ENCODE measurements around the gene SUFU. TPM values are rescaled to one million over a fixed set of nuclear protein-coding genes. Genes with fewer than 3 reads are reported as not detected.
"Not testable (repeated sequence)": the region's sequence is repeated elsewhere in the genome, so short reads cannot be mapped to it uniquely, and the experiment has no call there.

SUFU gene
- total and polyA plus RNA-seq, 4 donors, result 1.8 to 3.8 (median 2.9) TPM

DNA sequence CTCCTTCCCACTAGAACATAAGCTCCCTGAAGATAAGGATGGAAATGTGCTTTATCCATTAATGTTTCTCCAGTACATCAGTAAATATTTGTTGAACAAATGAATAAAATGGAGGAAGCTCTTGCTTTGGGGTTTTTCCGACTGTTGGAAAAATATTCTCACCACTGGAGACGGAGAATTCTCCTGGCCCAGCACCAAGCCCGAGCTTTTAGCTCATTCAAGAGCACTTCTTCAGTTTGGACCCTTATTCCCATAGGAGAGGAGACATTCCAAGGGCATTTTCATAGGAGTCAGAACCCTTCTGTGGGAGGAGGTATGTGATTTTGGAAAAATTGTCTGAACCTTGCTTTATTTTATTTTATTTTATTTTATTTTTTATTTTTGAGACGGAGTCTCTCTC is 21.0 kb downstream of the SUFU start:
- Histone ChIP-seq H3K27ac (ENCODE audit: low read depth in 1 of 2, low read length in 2 of 2) (no peak overlapping the region), H3K9ac (ENCODE audit: low read depth in 1 of 2, low read length in 2 of 2) (no peak overlapping the region), H3K9me3 (ENCODE audit: control insufficient read depth in 4 of 4, low read length in 3 of 4) (no peaks in the 10 kb centered on the region), H3K36me3 (ENCODE audit: control insufficient read depth in 4 of 4, insufficient read depth in 3 of 4, low read depth in 1 of 4, low read length in 3 of 4) (peaks cover 2 to 5% (median 2%) of the 10 kb centered on the region in 4 donors), H3K4me1 (ENCODE audit: control insufficient read depth in 4 of 4, insufficient read depth in 4 of 4, low read length in 3 of 4) (no peaks in the 10 kb centered on the region), H3K4me3 (ENCODE audit: low read depth in 1 of 3, low read length in 3 of 3) (no peak overlapping the region), H3K27me3 (ENCODE audit: control insufficient read depth in 4 of 4, insufficient read depth in 4 of 4, low read length in 3 of 4) (no peaks in the 10 kb centered on the region)
- DNase-seq (ENCODE audit: low spot score), result no peak
- TF ChIP-seq YY1 (IDR thresholded peaks at IDR 0.05) (no peak), NR2F2 (IDR thresholded peaks at IDR 0.05) (no peak), JUND (IDR thresholded peaks at IDR 0.05) (no peak), RAD21 (IDR thresholded peaks at IDR 0.05) (no peak), RXRA (IDR thresholded peaks at IDR 0.05) (no peak), REST (IDR thresholded peaks at IDR 0.05) (no peak), HNF4A (conservative IDR thresholded peaks at IDR 0.05) (no peak), HNF4G (IDR thresholded peaks at IDR 0.05) (no peak)
- TF ChIP-seq, protein P1, sequence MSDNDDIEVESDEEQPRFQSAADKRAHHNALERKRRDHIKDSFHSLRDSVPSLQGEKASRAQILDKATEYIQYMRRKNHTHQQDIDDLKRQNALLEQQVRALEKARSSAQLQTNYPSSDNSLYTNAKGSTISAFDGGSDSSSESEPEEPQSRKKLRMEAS (IDR thresholded peaks at IDR 0.05), result no peak
- TF ChIP-seq, protein P2, sequence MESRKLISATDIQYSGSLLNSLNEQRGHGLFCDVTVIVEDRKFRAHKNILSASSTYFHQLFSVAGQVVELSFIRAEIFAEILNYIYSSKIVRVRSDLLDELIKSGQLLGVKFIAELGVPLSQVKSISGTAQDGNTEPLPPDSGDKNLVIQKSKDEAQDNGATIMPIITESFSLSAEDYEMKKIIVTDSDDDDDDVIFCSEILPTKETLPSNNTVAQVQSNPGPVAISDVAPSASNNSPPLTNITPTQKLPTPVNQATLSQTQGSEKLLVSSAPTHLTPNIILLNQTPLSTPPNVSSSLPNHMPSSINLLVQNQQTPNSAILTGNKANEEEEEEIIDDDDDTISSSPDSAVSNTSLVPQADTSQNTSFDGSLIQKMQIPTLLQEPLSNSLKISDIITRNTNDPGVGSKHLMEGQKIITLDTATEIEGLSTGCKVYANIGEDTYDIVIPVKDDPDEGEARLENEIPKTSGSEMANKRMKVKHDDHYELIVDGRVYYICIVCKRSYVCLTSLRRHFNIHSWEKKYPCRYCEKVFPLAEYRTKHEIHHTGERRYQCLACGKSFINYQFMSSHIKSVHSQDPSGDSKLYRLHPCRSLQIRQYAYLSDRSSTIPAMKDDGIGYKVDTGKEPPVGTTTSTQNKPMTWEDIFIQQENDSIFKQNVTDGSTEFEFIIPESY (IDR thresholded peaks at IDR 0.05), result no peak
- WGBS, result 92% methylated on average over 4 of the region's 4 CpGs

DNA sequence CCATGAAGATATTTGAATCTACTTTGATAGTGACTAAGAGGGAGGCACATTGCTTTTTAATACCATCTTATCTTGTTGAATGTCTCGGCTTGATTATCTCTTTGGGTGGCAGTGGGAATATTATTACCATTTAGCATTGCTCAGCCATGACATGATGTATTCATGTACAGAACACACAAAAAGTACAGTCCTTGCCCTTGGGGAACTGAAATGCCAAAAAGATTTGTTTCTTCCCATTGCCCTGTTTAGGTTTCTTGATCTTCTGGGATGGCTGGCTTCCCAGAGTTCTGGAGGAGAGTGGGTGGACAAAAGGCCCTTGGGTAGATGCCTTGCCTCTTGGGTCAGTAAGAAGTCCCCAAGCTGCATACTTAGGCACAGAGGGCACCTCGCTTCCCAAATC is 23.8 kb downstream of the SUFU start:
- Histone ChIP-seq H3K9ac (ENCODE audit: low read depth in 1 of 2, low read length in 2 of 2) (no peak overlapping the region), H3K36me3 (ENCODE audit: control insufficient read depth in 4 of 4, insufficient read depth in 3 of 4, low read depth in 1 of 4, low read length in 3 of 4) (peaks cover 2 to 5% (median 2%) of the 10 kb centered on the region in 4 donors), H3K4me3 (ENCODE audit: low read depth in 1 of 3, low read length in 3 of 3) (no peak overlapping the region), H3K4me1 (ENCODE audit: control insufficient read depth in 4 of 4, insufficient read depth in 4 of 4, low read length in 3 of 4) (no peaks in the 10 kb centered on the region), H3K9me3 (ENCODE audit: control insufficient read depth in 4 of 4, low read length in 3 of 4) (no peaks in the 10 kb centered on the region), H3K27me3 (ENCODE audit: control insufficient read depth in 4 of 4, insufficient read depth in 4 of 4, low read length in 3 of 4) (no peaks in the 10 kb centered on the region), H3K27ac (ENCODE audit: low read depth in 1 of 2, low read length in 2 of 2) (no peak overlapping the region)
- DNase-seq (ENCODE audit: low spot score), result no peak
- TF ChIP-seq SP1 (IDR thresholded peaks at IDR 0.05) (no peak), HNF4A (conservative IDR thresholded peaks at IDR 0.05) (no peak)
- 93% methylated on average over 2 of the region's 2 CpGs for WGBS

DNA sequence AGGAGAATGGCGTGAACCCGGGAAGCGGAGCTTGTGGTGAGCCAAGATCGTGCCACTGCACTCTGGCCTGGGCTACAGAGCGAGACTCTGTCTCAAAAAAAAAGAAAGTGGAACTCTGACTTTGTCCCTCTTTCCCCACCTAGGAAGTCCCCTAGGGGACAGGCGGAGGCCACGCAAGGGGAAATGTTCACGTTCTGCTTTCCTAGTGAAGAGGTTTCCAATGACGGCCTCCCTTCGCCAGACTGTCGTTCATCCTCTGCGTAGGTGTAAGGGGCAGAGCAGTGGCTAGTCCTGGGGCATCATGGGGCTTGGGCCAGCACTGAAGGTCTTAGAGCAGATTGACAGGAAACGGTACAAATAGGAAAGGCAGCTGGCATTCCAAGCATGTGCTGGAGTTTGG is 30.6 kb downstream of the SUFU start:
- Histone ChIP-seq H3K9ac (ENCODE audit: low read depth in 1 of 2, low read length in 2 of 2) (no peak overlapping the region), H3K27me3 (ENCODE audit: control insufficient read depth in 4 of 4, insufficient read depth in 4 of 4, low read length in 3 of 4) (no peaks in the 10 kb centered on the region), H3K27ac (ENCODE audit: low read depth in 1 of 2, low read length in 2 of 2) (no peak overlapping the region), H3K4me3 (ENCODE audit: low read depth in 1 of 3, low read length in 3 of 3) (no peak overlapping the region), H3K4me1 (ENCODE audit: control insufficient read depth in 4 of 4, insufficient read depth in 4 of 4, low read length in 3 of 4) (peaks cover 0 to 4% (median 1%) of the 10 kb centered on the region in 4 donors), H3K36me3 (ENCODE audit: control insufficient read depth in 4 of 4, insufficient read depth in 3 of 4, low read depth in 1 of 4, low read length in 3 of 4) (no peaks in the 10 kb centered on the region), H3K9me3 (ENCODE audit: control insufficient read depth in 4 of 4, low read length in 3 of 4) (no peaks in the 10 kb centered on the region)
- WGBS, result 89% methylated on average over 13 of the region's 13 CpGs
- TF ChIP-seq HNF4A (conservative IDR thresholded peaks at IDR 0.05), result no peak
- TF ChIP-seq TAF1 (conservative IDR thresholded peaks at IDR 0.05), result no peak
- no peak for TF ChIP-seq YY1 (IDR thresholded peaks at IDR 0.05)
- TF ChIP-seq REST (IDR thresholded peaks at IDR 0.05), result no peak
- no peak for TF ChIP-seq FOXA1 (IDR thresholded peaks at IDR 0.05)
- DNase-seq (ENCODE audit: low spot score), result no peak

- 97% methylated on average over 9 of the region's 9 CpGs for WGBS
- not testable (repeated sequence) for H3K27me3 ChIP-seq (ENCODE audit: control insufficient read depth in 4 of 4, insufficient read depth in 4 of 4, low read length in 3 of 4); H3K9ac ChIP-seq (ENCODE audit: low read depth in 1 of 2, low read length in 2 of 2); H3K4me1 ChIP-seq (ENCODE audit: control insufficient read depth in 4 of 4, insufficient read depth in 4 of 4, low read length in 3 of 4); H3K27ac ChIP-seq (ENCODE audit: low read depth in 1 of 2, low read length in 2 of 2); H3K9me3 ChIP-seq (ENCODE audit: control insufficient read depth in 4 of 4, low read length in 3 of 4); H3K36me3 ChIP-seq (ENCODE audit: control insufficient read depth in 4 of 4, insufficient read depth in 3 of 4, low read depth in 1 of 4, low read length in 3 of 4); DNase-seq (ENCODE audit: low spot score); H3K4me3 ChIP-seq (ENCODE audit: low read depth in 1 of 3, low read length in 3 of 3)
Measured at GRCh38 chr10:102534966-102535365, 31.2 kb downstream of the SUFU start.
